Suprapubic skin (tissue), 4 donors: Measurements from ENCODE around the gene PIKFYVE.

ENCODE experiments used
- CTCF ChIP-seq, 2 donors: fragments of 200-600 bp in 1 of 2; fragments of 450-650 bp in 1 of 2; sonication (generic) in 1 of 2; IDR thresholded peaks; one replicate each; pipeline ENCODE4 v1.5.1; 2016 to 2019; ENCODE audit warnings: antibody characterized with exemption in 2 of 2, mild to moderate bottlenecking in 1 of 2, moderate library complexity in 1 of 2
- EP300 ChIP-seq: sonication (generic); formaldehyde crosslinking; IDR thresholded peaks from one replicate; pipeline ENCODE4 v1.6.1; 2017; ENCODE audit warnings: antibody characterized with exemption
- POLR2A ChIP-seq, 2 donors: fragments of 450-650 bp; IDR thresholded peaks; one replicate each; pipeline ENCODE4 v1.6.1; 2017; ENCODE audit warnings: antibody characterized with exemption in 2 of 2, mild to moderate bottlenecking in 2 of 2, moderate library complexity in 2 of 2
- POLR2AphosphoS5 ChIP-seq, 3 donors: sonication (generic); formaldehyde crosslinking; IDR thresholded peaks; one replicate each; pipeline ENCODE4 v1.6.1; 2017; ENCODE audit warnings: antibody characterized with exemption in 3 of 3

GRCh38 chr2:208304695-208305094, 38.6 kb downstream of the PIKFYVE start:
- TF ChIP-seq CTCF (IDR thresholded peaks at IDR 0.05) (no peak), POLR2A (IDR thresholded peaks at IDR 0.05) (no peak), POLR2AphosphoS5 (IDR thresholded peaks at IDR 0.05) (no peak), EP300 (no peak)
